Uterus (tissue), 2 donors: ENCODE measurements around the gene UNC13A.

Experiments used
- CTCF ChIP-seq, 4 experiments: fragments of 200-600 bp in 2 of 4; fragments of 450-650 bp in 2 of 4; sonication (generic) in 2 of 4; IDR thresholded peaks; one replicate each; pipeline ENCODE4 v1.5.1; 2016 to 2019; ENCODE audit warnings: antibody characterized with exemption in 4 of 4, mild to moderate bottlenecking in 2 of 4, moderate library complexity in 1 of 4
- POLR2A ChIP-seq, 2 donors: fragments of 450-650 bp; IDR thresholded peaks; one replicate each; pipeline ENCODE4 v1.6.1; 2016; ENCODE audit warnings: antibody characterized with exemption in 2 of 2, mild to moderate bottlenecking in 1 of 2, moderate library complexity in 1 of 2

GRCh38 chr19:17734146-17734545, 46.0 kb upstream of the UNC13A start:
- TF ChIP-seq CTCF (IDR thresholded peaks at IDR 0.05) (no peak), POLR2A (IDR thresholded peaks at IDR 0.05) (no peak)
